K562 (cell line): Measurements from ENCODE around the gene PLXNB3. TPM values are rescaled to one million over a fixed set of nuclear protein-coding genes. Genes with fewer than 3 reads are reported as not detected.
"Not testable (repeated sequence)": the region's sequence is repeated elsewhere in the genome, so short reads cannot be mapped to it uniquely, and the experiment has no call there.

Source experiments
- ATAC-seq: fragments of 200-7000 bp; cut with Tn5 transposase; 3 replicates; pipeline ENCODE4 v1.9.1; 2020; ENCODE audit warnings: moderate library complexity
- BruUV-seq: library from RNA; stranded (reverse); fragments of 400-500 nt; replicated peaks from 2 replicates; lab custom pipeline; 2021; lab: Mats Ljungman, UMichigan
- CTCF ChIA-PET: fragments of 300-600 bp; formaldehyde crosslinking; extraction: SDS; loops from one replicate; lab custom pipeline; 2021; ENCODE audit warnings: low intra/inter-chr PET ratio; lab: Yijun Ruan, JAX
- POLR2A ChIA-PET: fragments of 300-600, 350-650 bp; sonication (Branson Sonifier 250); formaldehyde crosslinking; extraction: SDS; loops from one replicate; lab custom pipeline; 2021; ENCODE audit warnings: antibody characterized with exemption, inconsistent platforms; lab: Yijun Ruan, JAX
- DNase-seq, 4 experiments: peaks; one replicate each; pipeline versions ENCODE4 v3.0.0 to v3.0.0-alpha.2; 2011 to 2018; ENCODE audit warnings: low spot score in 3 of 4, mixed read lengths in 3 of 4; ENCODE audit errors: extremely low read depth in 1 of 4
- FAIRE-seq: peaks from 2 replicates; lab custom pipeline; 2011; peaks lifted over from hg19 to GRCh38; lab: Jason Lieb, UNC
- H2AFZ ChIP-seq: 2 replicates; pipeline ENCODE4 v1.6.0; 2011; ENCODE audit warnings: low read depth, low read length, control low read depth, inconsistent platforms
- H3K27ac ChIP-seq: fragments of 200-600 bp; 3 replicates; pipeline ENCODE4 v1.8.0; 2011; ENCODE audit warnings: low read depth, mild to moderate bottlenecking, control low read depth, inconsistent platforms, low read length, moderate library complexity, mixed read lengths; ENCODE audit errors: extremely low read depth
- H3K27me3 ChIP-seq, 2 experiments: fragments of 300-600 bp in 1 of 2; 2 replicates in 1 of 2; 3 replicates in 1 of 2; pipeline versions ENCODE4 v1.6.0 to v1.8.0; 2011; ENCODE audit warnings: inconsistent platforms in 2 of 2, low read length in 2 of 2, mild to moderate bottlenecking in 1 of 2, mixed read lengths in 1 of 2, moderate library complexity in 1 of 2; ENCODE audit not compliant: control insufficient read depth in 2 of 2, insufficient read depth in 2 of 2
- H3K36me3 ChIP-seq: fragments of 300-600 bp; 3 replicates; pipeline ENCODE4 v1.8.0; 2011; ENCODE audit warnings: mild to moderate bottlenecking, low read length, inconsistent platforms; ENCODE audit not compliant: control insufficient read depth, insufficient read depth
- H3K4me1 ChIP-seq, 2 experiments: fragments of 200-600 bp in 1 of 2; replicated peaks in 1 of 2; 2 replicates in 1 of 2; 3 replicates in 1 of 2; pipeline versions ENCODE4 v1.5.1 to v1.8.0; 2011; ENCODE audit warnings: inconsistent platforms in 2 of 2, low read length in 2 of 2, mild to moderate bottlenecking in 1 of 2, mixed read lengths in 1 of 2, moderate library complexity in 1 of 2; ENCODE audit not compliant: control insufficient read depth in 2 of 2, insufficient read depth in 2 of 2
- H3K4me2 ChIP-seq: 2 replicates; pipeline ENCODE4 v1.6.1; 2011; ENCODE audit warnings: low read length, control low read depth, inconsistent platforms, mixed read lengths; ENCODE audit not compliant: insufficient read depth
- H3K4me3 ChIP-seq: fragments of 200-600 bp; sonication (generic), shearing (Covaris generic); 2 replicates; pipeline ENCODE4 v1.5.1; 2016; ENCODE audit warnings: control low read depth, inconsistent platforms
- H3K79me2 ChIP-seq: fragments of 200-600 bp; 3 replicates; pipeline ENCODE4 v1.8.0; 2011; ENCODE audit warnings: low read length, inconsistent platforms; ENCODE audit not compliant: control insufficient read depth, insufficient read depth
- H3K9ac ChIP-seq, 2 experiments: 2 replicates each; pipeline versions ENCODE4 v1.6.0 to v1.6.1; 2011; ENCODE audit warnings: low read depth in 2 of 2, low read length in 2 of 2, control low read depth in 1 of 2, inconsistent platforms in 1 of 2, mild to moderate bottlenecking in 1 of 2, mixed read lengths in 1 of 2; ENCODE audit not compliant: insufficient read depth in 1 of 2
- H3K9me1 ChIP-seq: one replicate; pipeline ENCODE4 v1.6.0; 2011; ENCODE audit warnings: inconsistent platforms, mild to moderate bottlenecking, low read length, moderate library complexity; ENCODE audit not compliant: control insufficient read depth, insufficient read depth
- H3K9me3 ChIP-seq: replicated peaks from 2 replicates; pipeline ENCODE4 v1.5.1; 2011; ENCODE audit warnings: low read depth, low read length, inconsistent platforms; ENCODE audit not compliant: control insufficient read depth, insufficient read depth
- H4K20me1 ChIP-seq: replicated peaks from 2 replicates; pipeline ENCODE4 v1.6.1; 2011; ENCODE audit warnings: low read length, inconsistent platforms, mixed read lengths; ENCODE audit not compliant: control insufficient read depth, insufficient read depth
- CXXC5 ChIP-seq: fragments of 250-450 bp; sonication (Bioruptor Pico); IDR thresholded peaks from 2 replicates; pipeline ENCODE4 v1.8.0; 2022; ENCODE audit warnings: inconsistent platforms, mild to moderate bottlenecking, moderate library complexity
- MEIS2 ChIP-seq: fragments of 450-650 bp; IDR thresholded peaks from 2 replicates; pipeline ENCODE4 v1.6.1; 2014; ENCODE audit warnings: mild to moderate bottlenecking; ENCODE audit not compliant: partially characterized antibody
- NFIC ChIP-seq: fragments of 450-650 bp; IDR thresholded peaks from 2 replicates; pipeline ENCODE4 v1.6.1; 2017; ENCODE audit warnings: mild to moderate bottlenecking, inconsistent platforms
- PBX2 ChIP-seq, 2 experiments: IDR thresholded peaks in 1 of 2; conservative IDR thresholded peaks in 1 of 2; 2 replicates each; pipeline ENCODE4 v1.6.1; 2016; ENCODE audit warnings: low read depth in 2 of 2, mild to moderate bottlenecking in 1 of 2, missing compliant biosample characterization in 1 of 2, missing genetic modification characterization in 1 of 2, moderate library complexity in 1 of 2
- WGBS: fragments of 100-300 bp; shearing (Covaris generic); methylation state at CpG from one replicate; pipeline ENCODE4 v1.1.6; 2016; ENCODE audit warnings: low coverage, mixed read lengths; ENCODE audit not compliant: insufficient coverage; ENCODE audit errors: missing lambda C conversion rate; 5-methylcytosine and 5-hydroxymethylcytosine counted together
- in situ Hi-C: fragments of 300-500 bp; cut with MboI; formaldehyde crosslinking; loops from 4 replicates; pipeline ENCODE4 v1.15.0; 2018; ENCODE audit warnings: inconsistent platforms, mixed read lengths
- intact Hi-C: fragments of 100-400 bp; cut with micrococcal nuclease; formaldehyde crosslinking; loops from 2 replicates; pipeline ENCODE4 v1.14.2; 2022
- polyA plus RNA-seq, 8 experiments: library from polyadenylated mRNA; depleted of rRNA in 4 of 8; stranded (reverse) in 5 of 8; unstranded in 3 of 8; fragments of >200 nt; fragmentation: Nextera tagmentation in 2 of 8; fragmentation: Illumina TruSeq in 1 of 8; extraction: Ambion mirVana in 2 of 8; extraction: Trizol in 1 of 8; gene quantifications; 2 replicates each; pipeline versions ENCODE4 v1.2.1 to v1.2.3, GENCODE V29; 2011 to 2014; ENCODE audit warnings: inconsistent platforms in 1 of 8, missing spikeins in 1 of 8
- total RNA-seq, 7 experiments: library from RNA; depleted of rRNA in 6 of 7; stranded (reverse); fragments of >200 nt in 6 of 7; fragmentation: Illumina TruSeq in 2 of 7; extraction: Trizol in 2 of 7; gene quantifications; 2 replicates each; pipeline versions ENCODE4 v1.2.1 to v1.2.3, GENCODE V29; 2011 to 2021; ENCODE audit warnings: low replicate concordance in 1 of 7
- TF ChIP-seq, protein P1 (sequence below): fragments of 450-650 bp; IDR thresholded peaks from 2 replicates; pipeline ENCODE4 v1.6.1; 2017; ENCODE audit warnings: antibody characterized with exemption, mild to moderate bottlenecking
- TF ChIP-seq, protein P2 (sequence below): fragments of 200-800 bp; sonication (Bioruptor generic); IDR thresholded peaks from 2 replicates; pipeline ENCODE4 v1.6.1; 2016; ENCODE audit warnings: missing genetic modification characterization, missing compliant biosample characterization

PLXNB3 gene
- total and polyA plus RNA-seq, 9 of the 15 experiments (the other 6 are each of a cell fraction or from before 2014, with no cell fraction given) = 0.22 to 2.0 (median 1.4) TPM; not detected in 2

DNA sequence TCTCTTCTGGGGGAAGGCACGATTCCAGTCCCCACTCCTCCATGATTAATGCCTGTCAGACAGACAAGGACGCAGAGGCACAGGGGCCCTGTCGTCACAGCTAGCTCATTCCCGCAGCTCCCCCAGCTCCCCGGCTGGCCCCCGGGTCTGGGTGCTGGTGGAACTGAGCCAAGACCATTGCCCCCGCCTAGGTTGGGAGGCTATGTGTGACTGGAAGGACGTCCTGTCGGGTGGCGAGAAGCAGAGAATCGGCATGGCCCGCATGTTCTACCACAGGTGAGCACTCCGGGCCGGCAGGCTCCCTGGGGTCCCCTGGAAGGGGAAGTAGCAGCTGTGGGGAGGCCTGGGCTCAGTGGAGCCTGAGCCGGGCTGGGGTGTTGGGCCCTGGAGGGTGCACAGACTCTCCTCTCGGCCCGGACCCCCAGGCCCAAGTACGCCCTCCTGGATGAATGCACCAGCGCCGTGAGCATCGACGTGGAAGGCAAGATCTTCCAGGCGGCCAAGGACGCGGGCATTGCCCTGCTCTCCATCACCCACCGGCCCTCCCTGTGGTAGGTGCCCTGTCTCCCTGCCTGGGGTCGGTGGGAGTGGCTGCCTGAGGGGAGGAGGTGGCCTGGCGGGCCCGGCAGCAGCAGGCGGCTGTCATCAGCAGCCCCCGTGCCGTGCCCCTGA is 21.1 kb upstream of the PLXNB3 start:
- H3K4me2 ChIP-seq; H3K4me3 ChIP-seq; H4K20me1 ChIP-seq; ATAC-seq; BruUV-seq; H3K9me1 ChIP-seq; H3K9me3 ChIP-seq; H3K79me2 ChIP-seq; in situ Hi-C loops; CTCF ChIA-PET; H3K36me3 ChIP-seq; FAIRE-seq; H3K27me3 ChIP-seq; H2AFZ ChIP-seq; TF ChIP-seq PBX2 (CRISPR knock-in tag; IDR thresholded peaks at IDR 0.05; ENCODE audit: low read depth): not testable (repeated sequence)
- DNase-seq = peak in 2 of 4 experiments; percentile 1 to 37
- intact Hi-C loops = loop anchor here (1.0 kb wide), 1 partner anchor 17 kb away; no protein-coding TSS in a partner anchor
- H3K9ac ChIP-seq = peak overlapping the region; percentile 34 to 79; a peak in 2 of 4 replicates
- peaks cover 0 to 54% of the 10 kb centered on the region in 2 experiments; a peak in 3 of 5 replicates for H3K4me1 ChIP-seq
- peak overlapping the region; percentile 48; the same call in 2 of the 3 replicates for H3K27ac ChIP-seq
- 22% methylated on average over 7 of the region's 32 CpGs for WGBS
- POLR2A ChIA-PET = interaction anchor here (0.6 to 0.7 kb wide), 2 partner anchors 30 to 679 kb away, joined by 3 read pairs; no protein-coding TSS in a partner anchor
- TF ChIP-seq CXXC5 (CRISPR knock-in tag) (0 out of 2 replicates have a peak, but pooled peaks have one; percentile 37), MEIS2 (peak; percentile 87), PBX2 (tag; conservative IDR thresholded peaks at IDR 0.05; ENCODE audit: low read depth) (peak; percentile 81), NFIC (peak; percentile 57; the same call in 1 of the 2 replicates)
- TF ChIP-seq, protein P1, sequence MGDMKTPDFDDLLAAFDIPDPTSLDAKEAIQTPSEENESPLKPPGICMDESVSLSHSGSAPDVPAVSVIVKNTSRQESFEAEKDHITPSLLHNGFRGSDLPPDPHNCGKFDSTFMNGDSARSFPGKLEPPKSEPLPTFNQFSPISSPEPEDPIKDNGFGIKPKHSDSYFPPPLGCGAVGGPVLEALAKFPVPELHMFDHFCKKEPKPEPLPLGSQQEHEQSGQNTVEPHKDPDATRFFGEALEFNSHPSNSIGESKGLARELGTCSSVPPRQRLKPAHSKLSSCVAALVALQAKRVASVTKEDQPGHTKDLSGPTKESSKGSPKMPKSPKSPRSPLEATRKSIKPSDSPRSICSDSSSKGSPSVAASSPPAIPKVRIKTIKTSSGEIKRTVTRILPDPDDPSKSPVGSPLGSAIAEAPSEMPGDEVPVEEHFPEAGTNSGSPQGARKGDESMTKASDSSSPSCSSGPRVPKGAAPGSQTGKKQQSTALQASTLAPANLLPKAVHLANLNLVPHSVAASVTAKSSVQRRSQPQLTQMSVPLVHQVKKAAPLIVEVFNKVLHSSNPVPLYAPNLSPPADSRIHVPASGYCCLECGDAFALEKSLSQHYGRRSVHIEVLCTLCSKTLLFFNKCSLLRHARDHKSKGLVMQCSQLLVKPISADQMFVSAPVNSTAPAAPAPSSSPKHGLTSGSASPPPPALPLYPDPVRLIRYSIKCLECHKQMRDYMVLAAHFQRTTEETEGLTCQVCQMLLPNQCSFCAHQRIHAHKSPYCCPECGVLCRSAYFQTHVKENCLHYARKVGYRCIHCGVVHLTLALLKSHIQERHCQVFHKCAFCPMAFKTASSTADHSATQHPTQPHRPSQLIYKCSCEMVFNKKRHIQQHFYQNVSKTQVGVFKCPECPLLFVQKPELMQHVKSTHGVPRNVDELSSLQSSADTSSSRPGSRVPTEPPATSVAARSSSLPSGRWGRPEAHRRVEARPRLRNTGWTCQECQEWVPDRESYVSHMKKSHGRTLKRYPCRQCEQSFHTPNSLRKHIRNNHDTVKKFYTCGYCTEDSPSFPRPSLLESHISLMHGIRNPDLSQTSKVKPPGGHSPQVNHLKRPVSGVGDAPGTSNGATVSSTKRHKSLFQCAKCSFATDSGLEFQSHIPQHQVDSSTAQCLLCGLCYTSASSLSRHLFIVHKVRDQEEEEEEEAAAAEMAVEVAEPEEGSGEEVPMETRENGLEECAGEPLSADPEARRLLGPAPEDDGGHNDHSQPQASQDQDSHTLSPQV = 0 out of 2 replicates have a peak, but pooled peaks have one; percentile 10
- TF ChIP-seq, protein P2, sequence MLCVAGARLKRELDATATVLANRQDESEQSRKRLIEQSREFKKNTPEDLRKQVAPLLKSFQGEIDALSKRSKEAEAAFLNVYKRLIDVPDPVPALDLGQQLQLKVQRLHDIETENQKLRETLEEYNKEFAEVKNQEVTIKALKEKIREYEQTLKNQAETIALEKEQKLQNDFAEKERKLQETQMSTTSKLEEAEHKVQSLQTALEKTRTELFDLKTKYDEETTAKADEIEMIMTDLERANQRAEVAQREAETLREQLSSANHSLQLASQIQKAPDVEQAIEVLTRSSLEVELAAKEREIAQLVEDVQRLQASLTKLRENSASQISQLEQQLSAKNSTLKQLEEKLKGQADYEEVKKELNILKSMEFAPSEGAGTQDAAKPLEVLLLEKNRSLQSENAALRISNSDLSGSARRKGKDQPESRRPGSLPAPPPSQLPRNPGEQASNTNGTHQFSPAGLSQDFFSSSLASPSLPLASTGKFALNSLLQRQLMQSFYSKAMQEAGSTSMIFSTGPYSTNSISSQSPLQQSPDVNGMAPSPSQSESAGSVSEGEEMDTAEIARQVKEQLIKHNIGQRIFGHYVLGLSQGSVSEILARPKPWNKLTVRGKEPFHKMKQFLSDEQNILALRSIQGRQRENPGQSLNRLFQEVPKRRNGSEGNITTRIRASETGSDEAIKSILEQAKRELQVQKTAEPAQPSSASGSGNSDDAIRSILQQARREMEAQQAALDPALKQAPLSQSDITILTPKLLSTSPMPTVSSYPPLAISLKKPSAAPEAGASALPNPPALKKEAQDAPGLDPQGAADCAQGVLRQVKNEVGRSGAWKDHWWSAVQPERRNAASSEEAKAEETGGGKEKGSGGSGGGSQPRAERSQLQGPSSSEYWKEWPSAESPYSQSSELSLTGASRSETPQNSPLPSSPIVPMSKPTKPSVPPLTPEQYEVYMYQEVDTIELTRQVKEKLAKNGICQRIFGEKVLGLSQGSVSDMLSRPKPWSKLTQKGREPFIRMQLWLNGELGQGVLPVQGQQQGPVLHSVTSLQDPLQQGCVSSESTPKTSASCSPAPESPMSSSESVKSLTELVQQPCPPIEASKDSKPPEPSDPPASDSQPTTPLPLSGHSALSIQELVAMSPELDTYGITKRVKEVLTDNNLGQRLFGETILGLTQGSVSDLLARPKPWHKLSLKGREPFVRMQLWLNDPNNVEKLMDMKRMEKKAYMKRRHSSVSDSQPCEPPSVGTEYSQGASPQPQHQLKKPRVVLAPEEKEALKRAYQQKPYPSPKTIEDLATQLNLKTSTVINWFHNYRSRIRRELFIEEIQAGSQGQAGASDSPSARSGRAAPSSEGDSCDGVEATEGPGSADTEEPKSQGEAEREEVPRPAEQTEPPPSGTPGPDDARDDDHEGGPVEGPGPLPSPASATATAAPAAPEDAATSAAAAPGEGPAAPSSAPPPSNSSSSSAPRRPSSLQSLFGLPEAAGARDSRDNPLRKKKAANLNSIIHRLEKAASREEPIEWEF (CRISPR knock-in tag) = 0 out of 2 replicates have a peak, but pooled peaks have one; percentile 1
